Mesothelial cell of epicardium (in vitro differentiated cells): ENCODE results near the gene PRAMEF20. TPM values are rescaled to one million over a fixed set of nuclear protein-coding genes. Genes with fewer than 3 reads are reported as not detected.

Source experiments
- DNase-seq, 2 experiments: peaks; one replicate each; pipeline ENCODE4 v3.0.0; 2021; ENCODE audit warnings: low spot score in 2 of 2; ENCODE audit not compliant: unreplicated experiment in 2 of 2
- H3K27ac Mint-ChIP-seq: 2 replicates; pipeline ENCODE4 v1.8.0; 2021; ENCODE audit warnings: mixed read lengths
- H3K27me3 Mint-ChIP-seq: 2 replicates; pipeline ENCODE4 v1.8.0; 2021; ENCODE audit warnings: low read depth, mixed read lengths
- H3K36me3 Mint-ChIP-seq: 2 replicates; pipeline ENCODE4 v1.8.0; 2021; ENCODE audit warnings: mixed read lengths
- H3K4me1 Mint-ChIP-seq: 2 replicates; pipeline ENCODE4 v1.8.0; 2021; ENCODE audit warnings: mixed read lengths
- H3K4me3 Mint-ChIP-seq: 2 replicates; pipeline ENCODE4 v1.8.0; 2021; ENCODE audit warnings: mild to moderate bottlenecking, moderate library complexity, mixed read lengths
- H3K9me3 Mint-ChIP-seq: 2 replicates; pipeline ENCODE4 v1.8.0; 2021; ENCODE audit warnings: mixed read lengths
- total RNA-seq: library from RNA; stranded (reverse); gene quantifications from 3 replicates; pipeline ENCODE4 v1.2.1, GENCODE V29; 2021
- TF ChIP-seq, protein P1 (sequence below): fragments of 200-600 bp; sonication (generic); IDR thresholded peaks from one replicate; pipeline ENCODE4 v1.5.0; 2021; ENCODE audit warnings: antibody characterized with exemption; ENCODE audit not compliant: unreplicated experiment

Gene PRAMEF20
- total RNA-seq, 1 donor from 2014 or later: not detected

GRCh38 chr1:13462682-13463081 is 52.4 kb downstream of the PRAMEF20 start:
- TF ChIP-seq, protein P1, sequence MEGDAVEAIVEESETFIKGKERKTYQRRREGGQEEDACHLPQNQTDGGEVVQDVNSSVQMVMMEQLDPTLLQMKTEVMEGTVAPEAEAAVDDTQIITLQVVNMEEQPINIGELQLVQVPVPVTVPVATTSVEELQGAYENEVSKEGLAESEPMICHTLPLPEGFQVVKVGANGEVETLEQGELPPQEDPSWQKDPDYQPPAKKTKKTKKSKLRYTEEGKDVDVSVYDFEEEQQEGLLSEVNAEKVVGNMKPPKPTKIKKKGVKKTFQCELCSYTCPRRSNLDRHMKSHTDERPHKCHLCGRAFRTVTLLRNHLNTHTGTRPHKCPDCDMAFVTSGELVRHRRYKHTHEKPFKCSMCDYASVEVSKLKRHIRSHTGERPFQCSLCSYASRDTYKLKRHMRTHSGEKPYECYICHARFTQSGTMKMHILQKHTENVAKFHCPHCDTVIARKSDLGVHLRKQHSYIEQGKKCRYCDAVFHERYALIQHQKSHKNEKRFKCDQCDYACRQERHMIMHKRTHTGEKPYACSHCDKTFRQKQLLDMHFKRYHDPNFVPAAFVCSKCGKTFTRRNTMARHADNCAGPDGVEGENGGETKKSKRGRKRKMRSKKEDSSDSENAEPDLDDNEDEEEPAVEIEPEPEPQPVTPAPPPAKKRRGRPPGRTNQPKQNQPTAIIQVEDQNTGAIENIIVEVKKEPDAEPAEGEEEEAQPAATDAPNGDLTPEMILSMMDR: no peak
- Mint-ChIP-seq H3K9me3 (peaks cover 41% of the 10 kb centered on the region), H3K27me3 (no peaks in the 10 kb centered on the region), H3K4me1 (no peaks in the 10 kb centered on the region), H3K27ac (no peak overlapping the region), H3K36me3 (peaks cover 2% of the 10 kb centered on the region), H3K4me3 (no peak overlapping the region)
- DNase-seq: no peak

GRCh38 chr1:13465515-13465914 is 55.3 kb downstream of the PRAMEF20 start:
- Mint-ChIP-seq H3K9me3 (peaks cover 25% of the 10 kb centered on the region), H3K27me3 (peaks cover 3% of the 10 kb centered on the region), H3K4me1 (no peaks in the 10 kb centered on the region), H3K4me3 (no peak overlapping the region), H3K36me3 (no peaks in the 10 kb centered on the region), H3K27ac (no peak overlapping the region)
- TF ChIP-seq, protein P1: no peak
- no peak for DNase-seq

GRCh38 chr1:13469343-13469742 is 59.1 kb downstream of the PRAMEF20 start:
- Mint-ChIP-seq H3K27ac (no peak overlapping the region), H3K27me3 (peaks cover 9% of the 10 kb centered on the region), H3K9me3 (peaks cover 25% of the 10 kb centered on the region), H3K4me1 (no peaks in the 10 kb centered on the region), H3K4me3 (no peak overlapping the region), H3K36me3 (no peaks in the 10 kb centered on the region)
- TF ChIP-seq, protein P1: no peak
- DNase-seq: no peak

Other genes with a start within 250 kb of the PRAMEF20 start
- gene HNRNPCL4, start 244.8 kb upstream of the PRAMEF20 start, total RNA-seq: not detected in 3 replicates
- not detected in 3 replicates for gene PRAMEF9, start 238.6 kb upstream of the PRAMEF20 start, total RNA-seq
- not detected in 3 replicates for gene PRAMEF13, start 209.0 kb upstream of the PRAMEF20 start, total RNA-seq
- gene PRAMEF18, start 184.3 kb upstream of the PRAMEF20 start, total RNA-seq: not detected in 3 replicates
- gene PRAMEF5, start 156.3 kb upstream of the PRAMEF20 start, total RNA-seq: not detected in 3 replicates
- gene PRAMEF8, start 125.3 kb upstream of the PRAMEF20 start, total RNA-seq: not detected in 3 replicates
- gene PRAMEF33, start 106.9 kb upstream of the PRAMEF20 start, total RNA-seq: not detected in 3 replicates
- not detected in 3 replicates for gene PRAMEF15, start 94.9 kb upstream of the PRAMEF20 start, total RNA-seq
- not detected in 3 replicates for gene PRAMEF14, start 63.3 kb upstream of the PRAMEF20 start, total RNA-seq
- not detected in 3 replicates for gene PRAMEF19, start 38.5 kb upstream of the PRAMEF20 start, total RNA-seq
- gene PRAMEF17, start 20.8 kb upstream of the PRAMEF20 start, total RNA-seq: not detected in 3 replicates
- gene LRRC38, start 103.6 kb downstream of the PRAMEF20 start, total RNA-seq: not detected in 3 replicates
- 102 to 108 TPM (median 105 TPM) in 3 replicates for gene PDPN, start 173.4 kb downstream of the PRAMEF20 start, total RNA-seq